K562 (cell line): ENCODE results near the gene GRK4. TPM values are rescaled to one million over a fixed set of nuclear protein-coding genes. Genes with fewer than 3 reads are reported as not detected.

ENCODE experiments used
- ETS2 ChIP-seq: IDR thresholded peaks from 2 replicates; pipeline ENCODE4 v1.6.1; 2016; ENCODE audit warnings: borderline replicate concordance, missing genetic modification characterization, mild to moderate bottlenecking, moderate library complexity, missing compliant biosample characterization; ENCODE audit not compliant: poor library complexity, severe bottlenecking
- HNRNPH1 ChIP-seq: fragments of 200-400 bp; formaldehyde crosslinking; optimal IDR thresholded peaks from 2 replicates; pipeline ENCODE3; 2017; ENCODE audit warnings: low read depth, mild to moderate bottlenecking, low read length, moderate library complexity
- JUND ChIP-seq, 2 experiments: IDR thresholded peaks; 2 replicates in 1 of 2; 3 replicates in 1 of 2; pipeline ENCODE4 v1.6.1; 2011; ENCODE audit warnings: borderline replicate concordance in 2 of 2, low read depth in 2 of 2, low read length in 2 of 2, improper control_type of control experiment in 1 of 2, missing biosample characterization in 1 of 2, missing genetic modification characterization in 1 of 2, missing genetic modification reagents in 1 of 2
- MTA3 ChIP-seq: fragments of 450-650 bp; formaldehyde crosslinking; IDR thresholded peaks from 2 replicates; pipeline ENCODE4 v1.6.1; 2017; ENCODE audit warnings: mild to moderate bottlenecking, borderline replicate concordance
- NR1H2 ChIP-seq: sonication (generic); formaldehyde crosslinking; IDR thresholded peaks from 2 replicates; pipeline ENCODE4 v1.4.0; 2020; ENCODE audit warnings: mild to moderate bottlenecking, missing genetic modification reagents
- NRF1 ChIP-seq, 2 experiments: fragments of 450-650 bp; IDR thresholded peaks in 1 of 2; conservative IDR thresholded peaks in 1 of 2; 2 replicates each; pipeline ENCODE4 v1.6.1; 2014; ENCODE audit warnings: mild to moderate bottlenecking in 2 of 2
- PHB ChIP-seq: fragments of 250-450 bp; sonication (Bioruptor Pico); IDR thresholded peaks from 2 replicates; pipeline ENCODE4 v1.5.0; 2021
- POLR2A ChIP-seq: fragments of 450-650 bp; conservative IDR thresholded peaks from 2 replicates; pipeline ENCODE4 v1.6.1; 2016
- RHOXF2B ChIP-seq: fragments of 250-450 bp; sonication (Bioruptor Pico); conservative IDR thresholded peaks from 2 replicates; pipeline ENCODE4 v1.5.1; 2021
- SMAD3 ChIP-seq: fragments of 450-650 bp; formaldehyde crosslinking; conservative IDR thresholded peaks from 2 replicates; pipeline ENCODE4 v1.4.0; 2020; ENCODE audit warnings: mild to moderate bottlenecking
- SPI1 ChIP-seq: IDR thresholded peaks from 2 replicates; pipeline ENCODE4 v1.6.1; 2011; ENCODE audit warnings: low read depth, low read length, control low read depth, borderline replicate concordance
- SRF ChIP-seq, 2 experiments: fragments of 250-450, 450-650 bp in 1 of 2; sonication (Bioruptor Pico) in 1 of 2; sonication (generic) in 1 of 2; formaldehyde crosslinking; IDR thresholded peaks; 2 replicates each; pipeline versions ENCODE4 v1.5.0 to v1.5.1; 2020 to 2022; ENCODE audit warnings: mild to moderate bottlenecking in 1 of 2, missing genetic modification reagents in 1 of 2
- SRSF7 ChIP-seq: fragments of 200-400 bp; formaldehyde crosslinking; optimal IDR thresholded peaks from 2 replicates; pipeline ENCODE3; 2017; ENCODE audit warnings: mild to moderate bottlenecking, low read depth, low read length
- STAG1 ChIP-seq: sonication (generic); formaldehyde crosslinking; IDR thresholded peaks from 2 replicates; pipeline ENCODE4 v1.5.0; 2020; ENCODE audit warnings: missing genetic modification reagents, borderline replicate concordance
- ZNF444 ChIP-seq: fragments of 250-450 bp; sonication (Bioruptor Pico); IDR thresholded peaks from 2 replicates; pipeline ENCODE4 v1.4.0; 2020; ENCODE audit warnings: mild to moderate bottlenecking, moderate library complexity
- ZNF644 ChIP-seq: fragments of 200-800 bp; sonication (Bioruptor generic); IDR thresholded peaks from 2 replicates; pipeline ENCODE4 v1.6.1; 2016; ENCODE audit warnings: low read depth, missing genetic modification characterization, missing compliant biosample characterization
- polyA plus RNA-seq, 8 experiments: library from polyadenylated mRNA; depleted of rRNA in 4 of 8; stranded (reverse) in 5 of 8; unstranded in 3 of 8; fragments of >200 nt; fragmentation: Nextera tagmentation in 2 of 8; fragmentation: Illumina TruSeq in 1 of 8; extraction: Ambion mirVana in 2 of 8; extraction: Trizol in 1 of 8; gene quantifications; 2 replicates each; pipeline versions ENCODE4 v1.2.1 to v1.2.3, GENCODE V29; 2011 to 2014; ENCODE audit warnings: inconsistent platforms in 1 of 8, missing spikeins in 1 of 8
- total RNA-seq, 7 experiments: library from RNA; depleted of rRNA in 6 of 7; stranded (reverse); fragments of >200 nt in 6 of 7; fragmentation: Illumina TruSeq in 2 of 7; extraction: Trizol in 2 of 7; gene quantifications; 2 replicates each; pipeline versions ENCODE4 v1.2.1 to v1.2.3, GENCODE V29; 2011 to 2021; ENCODE audit warnings: low replicate concordance in 1 of 7
- TF ChIP-seq, protein P1 (sequence below): fragments of 250-450 bp; sonication (Bioruptor Pico); IDR thresholded peaks from 2 replicates; pipeline ENCODE4 v1.4.0; 2020
- TF ChIP-seq, protein P2 (sequence below): fragments of 250-450 bp; sonication (Bioruptor Pico); IDR thresholded peaks from 2 replicates; pipeline ENCODE4 v1.4.0; 2020; ENCODE audit warnings: borderline replicate concordance

Gene GRK4
- total and polyA plus RNA-seq, 9 of the 15 experiments (the other 6 are each of a cell fraction or from before 2014, with no cell fraction given), result 1.1 to 4.8 (median 2.6) TPM

DNA sequence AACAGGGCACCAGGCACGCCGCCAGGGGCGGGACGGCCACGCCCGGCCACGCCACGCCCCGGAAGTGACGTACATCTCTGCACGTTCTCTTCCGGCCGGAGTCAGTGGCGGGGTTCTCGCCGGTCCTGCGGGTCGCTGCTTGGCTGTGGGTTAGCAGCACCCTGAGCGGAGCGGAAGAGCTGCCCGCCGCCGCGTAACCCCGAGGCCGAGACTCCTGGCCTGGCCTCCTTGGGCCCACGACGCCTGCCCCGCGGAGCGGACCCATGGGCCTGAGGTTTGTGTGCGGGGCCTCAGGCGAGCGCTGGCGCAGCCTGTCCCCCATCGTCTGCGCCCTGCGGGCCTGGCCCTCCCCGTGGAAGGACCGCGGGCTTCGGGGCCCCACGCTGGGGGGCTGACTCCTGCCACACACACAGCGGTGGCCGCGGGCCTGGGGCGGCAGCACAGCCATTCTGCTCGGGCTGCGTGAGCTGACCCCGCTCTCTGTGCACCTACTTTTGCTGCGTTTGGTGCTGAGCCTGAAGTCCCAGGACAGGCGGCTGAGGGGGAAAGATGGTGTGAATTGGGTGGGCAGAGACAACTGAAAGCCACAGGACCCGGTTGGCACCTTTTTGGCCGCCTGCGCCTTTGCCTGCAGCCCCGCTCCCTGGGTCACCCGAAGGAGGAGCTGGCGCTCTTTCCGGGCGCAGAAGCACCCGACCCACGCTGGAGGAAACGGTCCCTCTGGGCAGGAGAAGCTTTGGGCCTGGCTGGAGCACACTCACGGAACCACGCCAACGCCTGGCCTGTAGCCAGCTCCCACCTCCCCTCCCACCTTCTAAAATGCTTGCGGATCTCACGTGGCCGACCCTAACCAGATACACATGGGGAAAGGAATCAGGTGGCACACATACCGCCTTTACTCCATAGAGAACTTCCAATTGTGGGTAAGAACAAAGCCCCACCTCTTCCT is 28.3 kb upstream of the GRK4 start (continued):
- TF ChIP-seq, protein P1, sequence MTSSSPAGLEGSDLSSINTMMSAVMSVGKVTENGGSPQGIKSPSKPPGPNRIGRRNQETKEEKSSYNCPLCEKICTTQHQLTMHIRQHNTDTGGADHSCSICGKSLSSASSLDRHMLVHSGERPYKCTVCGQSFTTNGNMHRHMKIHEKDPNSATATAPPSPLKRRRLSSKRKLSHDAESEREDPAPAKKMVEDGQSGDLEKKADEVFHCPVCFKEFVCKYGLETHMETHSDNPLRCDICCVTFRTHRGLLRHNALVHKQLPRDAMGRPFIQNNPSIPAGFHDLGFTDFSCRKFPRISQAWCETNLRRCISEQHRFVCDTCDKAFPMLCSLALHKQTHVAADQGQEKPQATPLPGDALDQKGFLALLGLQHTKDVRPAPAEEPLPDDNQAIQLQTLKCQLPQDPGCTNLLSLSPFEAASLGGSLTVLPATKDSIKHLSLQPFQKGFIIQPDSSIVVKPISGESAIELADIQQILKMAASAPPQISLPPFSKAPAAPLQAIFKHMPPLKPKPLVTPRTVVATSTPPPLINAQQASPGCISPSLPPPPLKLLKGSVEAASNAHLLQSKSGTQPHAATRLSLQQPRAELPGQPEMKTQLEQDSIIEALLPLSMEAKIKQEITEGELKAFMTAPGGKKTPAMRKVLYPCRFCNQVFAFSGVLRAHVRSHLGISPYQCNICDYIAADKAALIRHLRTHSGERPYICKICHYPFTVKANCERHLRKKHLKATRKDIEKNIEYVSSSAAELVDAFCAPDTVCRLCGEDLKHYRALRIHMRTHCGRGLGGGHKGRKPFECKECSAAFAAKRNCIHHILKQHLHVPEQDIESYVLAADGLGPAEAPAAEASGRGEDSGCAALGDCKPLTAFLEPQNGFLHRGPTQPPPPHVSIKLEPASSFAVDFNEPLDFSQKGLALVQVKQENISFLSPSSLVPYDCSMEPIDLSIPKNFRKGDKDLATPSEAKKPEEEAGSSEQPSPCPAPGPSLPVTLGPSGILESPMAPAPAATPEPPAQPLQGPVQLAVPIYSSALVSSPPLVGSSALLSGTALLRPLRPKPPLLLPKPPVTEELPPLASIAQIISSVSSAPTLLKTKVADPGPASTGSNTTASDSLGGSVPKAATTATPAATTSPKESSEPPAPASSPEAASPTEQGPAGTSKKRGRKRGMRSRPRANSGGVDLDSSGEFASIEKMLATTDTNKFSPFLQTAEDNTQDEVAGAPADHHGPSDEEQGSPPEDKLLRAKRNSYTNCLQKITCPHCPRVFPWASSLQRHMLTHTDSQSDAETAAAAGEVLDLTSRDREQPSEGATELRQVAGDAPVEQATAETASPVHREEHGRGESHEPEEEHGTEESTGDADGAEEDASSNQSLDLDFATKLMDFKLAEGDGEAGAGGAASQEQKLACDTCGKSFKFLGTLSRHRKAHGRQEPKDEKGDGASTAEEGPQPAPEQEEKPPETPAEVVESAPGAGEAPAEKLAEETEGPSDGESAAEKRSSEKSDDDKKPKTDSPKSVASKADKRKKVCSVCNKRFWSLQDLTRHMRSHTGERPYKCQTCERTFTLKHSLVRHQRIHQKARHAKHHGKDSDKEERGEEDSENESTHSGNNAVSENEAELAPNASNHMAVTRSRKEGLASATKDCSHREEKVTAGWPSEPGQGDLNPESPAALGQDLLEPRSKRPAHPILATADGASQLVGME (CRISPR knock-in tag), result 0 out of 2 replicates have a peak, but pooled peaks have one; percentile 28
- peak; percentile 68 to 75 for TF ChIP-seq NRF1 (conservative IDR thresholded peaks at IDR 0.05 in 1 of 2, IDR thresholded peaks at IDR 0.05 in 1 of 2)
- TF ChIP-seq ZNF644 (tag), result no peak
- TF ChIP-seq POLR2A, result peak; percentile 93
- TF ChIP-seq MTA3, result peak; percentile 33; the same call in 1 of the 2 replicates
- TF ChIP-seq, protein P2, sequence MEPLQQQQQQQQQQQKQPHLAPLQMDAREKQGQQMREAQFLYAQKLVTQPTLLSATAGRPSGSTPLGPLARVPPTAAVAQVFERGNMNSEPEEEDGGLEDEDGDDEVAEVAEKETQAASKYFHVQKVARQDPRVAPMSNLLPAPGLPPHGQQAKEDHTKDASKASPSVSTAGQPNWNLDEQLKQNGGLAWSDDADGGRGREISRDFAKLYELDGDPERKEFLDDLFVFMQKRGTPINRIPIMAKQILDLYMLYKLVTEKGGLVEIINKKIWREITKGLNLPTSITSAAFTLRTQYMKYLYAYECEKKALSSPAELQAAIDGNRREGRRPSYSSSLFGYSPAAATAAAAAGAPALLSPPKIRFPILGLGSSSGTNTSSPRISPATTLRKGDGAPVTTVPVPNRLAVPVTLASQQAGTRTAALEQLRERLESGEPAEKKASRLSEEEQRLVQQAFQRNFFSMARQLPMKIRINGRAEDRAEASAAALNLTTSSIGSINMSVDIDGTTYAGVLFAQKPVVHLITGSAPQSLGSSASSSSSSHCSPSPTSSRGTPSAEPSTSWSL (CRISPR knock-in tag), result 0 out of 2 replicates have a peak, but pooled peaks have one; percentile 48
- TF ChIP-seq SPI1, result peak; percentile 18; the same call in 1 of the 2 replicates
- TF ChIP-seq SRSF7, result no peak
- TF ChIP-seq JUND (IDR thresholded peaks at IDR 0.05; ENCODE audit: borderline replicate concordance, low read depth, low read length), result peak; percentile 63; the same call in 1 of the 2 replicates
- no peak; the same call in 2 of the 3 replicates for TF ChIP-seq JUND (tag; IDR thresholded peaks at IDR 0.05; ENCODE audit: borderline replicate concordance, low read depth, low read length)
- TF ChIP-seq ZNF444 (CRISPR knock-in tag), result no peak
- 0 out of 2 replicates have a peak, but pooled peaks have one; percentile 38 for TF ChIP-seq NR1H2 (CRISPR knock-in tag)
- no peak for TF ChIP-seq PHB (CRISPR knock-in tag)
- TF ChIP-seq SMAD3 (CRISPR knock-in tag), result no peak
- no peak for TF ChIP-seq RHOXF2B (CRISPR knock-in tag)
- TF ChIP-seq HNRNPH1, result no peak
- 0 out of 2 replicates have a peak, but pooled peaks have one; percentile 44 for TF ChIP-seq STAG1 (CRISPR knock-in tag)
- no peak for TF ChIP-seq SRF (CRISPR knock-in tag; IDR thresholded peaks at IDR 0.05)
- no peak for TF ChIP-seq ETS2 (tag)
